OCI-LY7 (cell line): Measurements from ENCODE around the gene ZNF148.

Experiments used
- CTCF ChIP-seq: fragments of 200-600 bp; sonication (generic); conservative IDR thresholded peaks from 2 replicates; pipeline ENCODE4 v1.5.1; 2014; ENCODE audit warnings: mild to moderate bottlenecking, antibody characterized with exemption, low read length, moderate library complexity, mixed read lengths
- EZH2phosphoT487 ChIP-seq: fragments of 200-600 bp; sonication (generic); IDR thresholded peaks from 2 replicates; pipeline ENCODE4 v1.6.1; 2018; ENCODE audit warnings: low read depth, borderline replicate concordance, mild to moderate bottlenecking, mixed run types, antibody characterized with exemption, low read length, moderate library complexity, mixed read lengths

GRCh38 chr3:125179143-125179883 lies 195.8 kb downstream of the ZNF148 start:
- no peak for TF ChIP-seq CTCF
- no peak for TF ChIP-seq EZH2phosphoT487
